DMS153 treated with DMSO at 0.1 percent for 48 hours (cell line): Measurements from ENCODE around the gene RUNX1.
A peak's percentile ranks its signal among the peaks of the same experiment; 100 is the strongest.

Source experiments
- DNase-seq: peaks from one replicate; lab custom pipeline; 2025; ENCODE audit not compliant: unreplicated experiment; lab: John Stamatoyannopoulos, UW

Gene RUNX1

GRCh38 chr21:34764715-34765284 lies 284.3 kb downstream of the RUNX1 start:
- no peak for DNase-seq

- DNase-seq, result no peak
Measured at GRCh38 chr21:34762786-34763185, 286.3 kb downstream of the RUNX1 start.

GRCh38 chr21:34761758-34762330 lies 287.3 kb downstream of the RUNX1 start:
- DNase-seq, result no peak

GRCh38 chr21:34754690-34755647 lies 294.1 kb downstream of the RUNX1 start:
- no peak for DNase-seq

GRCh38 chr21:34748862-34749261 lies 300.2 kb downstream of the RUNX1 start:
- DNase-seq, result no peak

- DNase-seq, result peak; percentile 53
Measured at GRCh38 chr21:34745557-34746255, 303.4 kb downstream of the RUNX1 start.

GRCh38 chr21:34744801-34745200 lies 304.3 kb downstream of the RUNX1 start:
- no peak for DNase-seq

GRCh38 chr21:34743831-34744230 lies 305.3 kb downstream of the RUNX1 start:
- no peak for DNase-seq

GRCh38 chr21:34743285-34743684 lies 305.8 kb downstream of the RUNX1 start:
- no peak for DNase-seq

- DNase-seq, result no peak
Measured at GRCh38 chr21:34740198-34740597, 308.9 kb downstream of the RUNX1 start.
